ENCODE data around the gene UBAP1.

DNA sequence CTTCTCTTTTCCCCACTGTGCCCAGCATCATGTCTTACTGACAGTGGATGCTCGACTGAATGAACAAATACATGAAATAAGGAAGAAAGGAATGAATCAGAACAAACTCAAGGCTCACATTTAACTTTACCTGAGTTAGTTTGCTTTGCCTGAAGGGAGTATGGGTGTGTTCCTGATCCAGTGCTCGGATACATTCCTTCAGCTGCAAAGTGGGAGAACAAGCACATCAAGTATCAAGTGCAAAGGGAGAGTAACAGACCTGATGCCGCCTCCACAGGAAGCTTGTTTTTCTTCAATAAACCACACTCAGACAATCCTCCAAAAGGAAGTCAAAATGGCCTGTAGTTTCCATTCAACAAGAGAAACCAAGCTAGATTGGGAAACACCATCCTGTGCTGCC lies 84.1 kb downstream of the UBAP1 start:
- TF ChIP-seq CTCF (conservative IDR thresholded peaks at IDR 0.05; ENCODE audit: low read depth, low read length) (no peak), RAD21 (IDR thresholded peaks at IDR 0.05; ENCODE audit: low read length) (no peak), POLR2A (IDR thresholded peaks at IDR 0.05; ENCODE audit: low read depth, low read length) (no peak), RFX5 (IDR thresholded peaks at IDR 0.05; ENCODE audit: low read depth, low read length) (no peak), ELK1 (IDR thresholded peaks at IDR 0.05; ENCODE audit: borderline replicate concordance, low read depth, low read length) (no peak), MXI1 (IDR thresholded peaks at IDR 0.05; ENCODE audit: borderline replicate concordance, low read depth, low read length) (no peak), SMC3 (IDR thresholded peaks at IDR 0.05; ENCODE audit: low read depth, low read length) (no peak), CEBPB (IDR thresholded peaks at IDR 0.05; ENCODE audit: low read depth, low read length) (no peak), FOS (IDR thresholded peaks at IDR 0.05; ENCODE audit: low read depth, low read length) (no peak)

All from IMR-90 (cell line).